ENCODE measurements around the gene FXN.
"Not testable (repeated sequence)": the region's sequence is repeated elsewhere in the genome, so short reads cannot be mapped to it uniquely, and the experiment has no call there.

Gene FXN

GRCh38 chr9:69071059-69071458 lies 35.5 kb downstream of the FXN start:
- no peak for DNase-seq

DNA sequence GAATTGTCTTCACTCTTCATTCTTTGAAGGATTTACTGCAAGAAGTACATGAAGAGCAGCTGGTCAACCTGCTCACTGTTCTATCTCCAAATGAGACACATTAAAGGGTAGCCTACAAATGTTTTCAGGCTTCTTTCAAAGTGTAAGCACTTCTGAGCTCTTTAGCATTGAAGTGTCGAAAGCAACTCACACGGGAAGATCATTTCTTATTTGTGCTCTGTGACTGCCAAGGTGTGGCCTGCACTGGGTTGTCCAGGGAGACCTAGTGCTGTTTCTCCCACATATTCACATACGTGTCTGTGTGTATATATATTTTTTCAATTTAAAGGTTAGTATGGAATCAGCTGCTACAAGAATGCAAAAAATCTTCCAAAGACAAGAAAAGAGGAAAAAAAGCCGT lies 37.6 kb downstream of the FXN start:
- no peak for DNase-seq

- DNase-seq = no peak
These were observed 39.2 kb downstream of the FXN start for GRCh38 chr9:69074801-69075200.

GRCh38 chr9:69076550-69076949 lies 41.0 kb downstream of the FXN start:
- DNase-seq = no peak

DNA sequence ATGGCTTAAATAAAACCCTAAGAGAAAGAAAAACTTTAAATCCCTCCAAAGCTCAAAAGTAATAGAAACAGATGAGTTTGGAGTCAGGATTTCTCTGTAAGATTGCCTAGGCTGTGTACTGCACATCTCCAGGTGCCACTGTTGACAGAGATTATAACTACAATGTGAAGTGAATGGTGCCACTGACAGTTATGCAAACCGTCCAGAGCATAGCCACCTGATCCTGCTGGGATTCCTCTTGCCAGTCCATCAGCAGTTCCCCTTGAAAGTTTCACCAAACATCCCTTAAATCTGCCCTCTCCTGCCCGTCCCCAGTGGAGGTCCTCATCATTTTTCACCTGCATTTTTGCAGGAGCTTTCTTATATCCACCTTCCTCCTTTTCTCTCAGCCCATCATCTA lies 42.5 kb downstream of the FXN start:
- no peak for DNase-seq

DNA sequence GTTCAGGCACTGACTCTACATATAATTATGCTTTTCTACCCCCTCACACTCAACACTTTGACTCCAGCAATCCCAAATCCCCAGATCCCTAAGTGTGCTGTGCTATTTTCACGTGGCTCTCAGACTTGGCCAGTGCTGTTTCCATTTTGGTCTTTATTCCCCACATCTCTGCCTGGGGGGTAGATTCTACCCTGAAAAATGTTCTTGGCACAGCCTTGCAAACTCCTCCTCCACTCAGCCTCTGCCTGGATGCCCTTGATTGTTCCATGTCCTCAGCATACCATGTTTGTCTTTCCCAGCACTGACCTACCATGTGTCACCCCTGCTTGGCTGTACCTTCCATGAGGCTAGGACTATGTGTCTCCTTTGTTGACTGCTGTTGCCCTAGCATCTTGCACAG lies 43.0 kb downstream of the FXN start:
- DNase-seq = no peak

DNA sequence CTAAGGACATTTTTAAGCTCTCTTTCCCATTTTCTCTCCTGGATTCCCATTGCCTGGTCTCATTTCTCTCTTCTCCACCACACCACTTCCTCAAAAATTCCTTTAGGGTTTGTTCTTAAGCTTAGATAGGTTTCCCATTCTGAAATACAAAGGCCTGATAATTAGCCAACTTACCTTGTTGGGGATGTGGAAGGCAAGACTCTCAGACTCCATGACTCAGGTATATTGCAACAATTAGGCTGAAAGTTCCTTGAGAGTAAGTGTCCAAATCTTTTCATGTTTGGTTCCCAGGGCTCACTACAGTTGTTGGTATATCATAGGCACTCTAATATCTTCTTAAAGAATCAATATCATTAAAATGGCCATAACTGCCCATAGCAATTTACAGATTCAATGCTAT lies 43.6 kb downstream of the FXN start:
- DNase-seq = no peak

DNA sequence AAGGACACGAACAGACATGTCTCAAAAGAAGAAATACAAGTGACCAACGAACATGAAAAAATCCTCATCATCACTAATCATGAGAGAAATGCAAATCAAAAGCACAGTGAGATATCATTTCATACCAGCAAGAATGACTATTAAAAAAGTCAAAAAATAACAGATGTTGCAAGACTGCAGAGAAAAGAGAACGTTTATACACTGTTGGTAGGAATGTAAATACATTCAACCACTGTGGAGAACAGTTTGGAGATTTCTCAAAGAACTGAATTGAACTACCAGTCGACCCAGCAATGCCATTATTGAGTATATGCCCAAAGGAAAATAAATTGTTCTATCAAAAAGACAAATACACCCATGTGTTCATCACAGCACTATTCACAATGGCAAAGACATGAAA lies 45.7 kb downstream of the FXN start:
- DNase-seq = no peak

DNA sequence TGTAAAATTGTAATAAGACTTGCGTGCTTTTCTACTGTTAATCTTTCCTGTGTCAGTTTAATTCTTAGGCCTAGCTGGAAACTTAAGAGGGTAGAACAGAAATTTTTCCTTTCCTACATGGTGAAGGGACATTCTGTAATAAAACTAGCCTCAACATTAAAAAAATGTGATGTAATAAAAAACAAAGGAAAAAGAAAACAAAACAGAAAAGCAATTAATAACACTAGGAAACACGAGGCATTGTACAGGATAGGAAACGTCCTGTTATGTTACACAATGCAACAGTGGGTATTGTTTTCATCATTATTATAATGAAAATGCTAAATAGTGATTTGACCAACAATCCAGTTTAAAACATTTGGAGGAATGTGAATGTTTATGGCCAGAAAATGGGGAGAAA lies 47.8 kb downstream of the FXN start:
- DNase-seq = no peak

DNA sequence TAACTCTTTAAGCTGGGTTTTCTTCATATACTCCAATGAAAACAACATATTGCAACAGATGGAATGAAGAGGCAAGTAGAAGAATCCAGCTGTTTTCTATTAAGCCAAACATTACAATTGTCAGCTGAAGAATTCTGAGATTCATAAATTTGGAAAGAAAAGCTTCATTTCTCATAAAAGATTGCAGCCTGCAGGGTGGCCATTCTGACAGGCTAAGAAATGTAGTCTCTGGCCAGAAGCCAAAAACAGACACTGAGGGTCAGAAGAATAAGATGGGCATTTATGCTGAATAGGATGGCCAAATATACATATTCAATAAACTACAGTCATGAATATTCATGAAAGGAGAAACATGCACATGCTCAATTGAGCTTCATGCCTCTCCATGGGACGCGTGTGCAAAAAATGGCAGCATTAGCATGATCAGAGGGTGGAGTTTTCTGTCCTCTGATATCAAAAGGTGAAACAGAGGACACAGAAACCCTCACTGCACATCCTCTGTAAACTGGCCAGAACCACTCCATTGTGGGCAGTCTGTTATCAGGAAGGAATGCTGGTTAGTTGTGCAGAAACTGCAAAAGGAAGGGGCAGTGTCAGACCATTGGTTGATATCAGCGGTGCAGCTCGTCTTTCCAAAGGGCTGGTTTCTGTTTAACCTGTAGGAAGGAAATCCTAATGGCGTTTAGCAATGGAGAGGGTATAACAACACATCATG lies 50.2 kb downstream of the FXN start:
- DNase-seq = no peak

DNA sequence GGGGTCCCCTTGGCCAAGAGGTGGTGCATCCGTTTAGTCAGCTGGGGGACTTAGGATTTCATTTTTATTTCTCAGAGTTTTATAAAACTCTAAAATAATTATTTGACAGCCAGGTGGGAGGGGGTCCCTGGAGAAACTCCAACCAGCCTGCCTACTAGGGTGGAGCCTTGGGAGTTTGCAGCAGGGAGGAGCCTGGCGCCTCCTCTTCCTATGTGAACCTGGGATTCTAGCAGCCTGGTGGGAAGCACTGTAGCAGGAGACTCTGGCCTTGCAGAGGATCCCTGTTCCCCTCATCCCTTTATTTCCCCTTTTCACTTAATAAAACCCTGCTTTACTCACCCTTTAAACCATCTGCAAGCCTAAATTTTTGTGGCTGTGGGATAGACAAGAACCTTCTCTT lies 50.8 kb downstream of the FXN start:
- no peak for DNase-seq

DNA sequence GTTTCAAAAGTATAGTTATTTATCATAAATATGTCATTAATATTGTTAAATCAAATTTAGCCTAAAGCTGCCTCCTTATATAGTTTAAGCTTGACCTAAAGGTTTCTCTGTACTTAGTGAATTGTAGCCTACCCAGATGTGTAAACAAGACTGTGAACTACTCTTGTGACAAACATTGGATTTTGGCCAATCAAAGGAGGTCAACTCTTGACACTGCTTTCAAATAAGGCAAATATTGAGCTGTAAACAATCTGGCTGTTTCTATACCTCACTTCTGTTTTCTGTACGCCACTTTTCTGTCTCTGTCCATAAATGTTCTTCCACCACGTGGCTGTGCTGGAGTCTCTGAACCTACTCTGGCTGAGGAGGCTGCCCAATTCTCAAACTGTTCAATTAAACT lies 51.2 kb downstream of the FXN start:
- no peak for DNase-seq

DNA sequence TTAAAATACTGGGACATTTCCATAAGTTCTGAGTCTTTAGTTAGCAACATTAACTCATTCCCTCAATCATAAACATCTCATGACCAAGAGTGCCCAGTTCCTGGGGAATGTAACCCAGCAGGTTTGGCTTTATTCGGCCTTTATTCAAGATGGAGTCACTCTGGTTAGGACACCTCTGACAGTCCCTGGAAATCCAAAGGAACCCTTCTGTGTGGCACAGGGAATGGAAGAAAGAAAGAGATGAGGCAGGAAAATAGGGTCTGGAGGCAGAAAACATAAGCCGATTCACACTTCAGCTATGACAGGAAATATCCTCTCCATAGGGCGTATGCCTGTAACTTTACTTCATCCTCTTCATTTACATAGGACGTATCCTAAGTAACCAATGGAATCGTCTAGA lies 53.5 kb downstream of the FXN start:
- no peak for DNase-seq

GRCh38 chr9:69089491-69089890 lies 53.9 kb downstream of the FXN start:
- DNase-seq = no peak

- no peak for DNase-seq
These were observed 54.7 kb downstream of the FXN start for GRCh38 chr9:69090140-69090750.

- no peak for DNase-seq
These were observed 55.4 kb downstream of the FXN start for GRCh38 chr9:69090946-69091345.

- DNase-seq = no peak
These were observed 58.0 kb downstream of the FXN start for GRCh38 chr9:69093471-69094103.

GRCh38 chr9:69094361-69095135 lies 59.0 kb downstream of the FXN start:
- not testable (repeated sequence) for DNase-seq

GRCh38 chr9:69097064-69097463 lies 61.5 kb downstream of the FXN start:
- DNase-seq = no peak

GRCh38 chr9:69097923-69098593 lies 62.5 kb downstream of the FXN start:
- DNase-seq = no peak

DNA sequence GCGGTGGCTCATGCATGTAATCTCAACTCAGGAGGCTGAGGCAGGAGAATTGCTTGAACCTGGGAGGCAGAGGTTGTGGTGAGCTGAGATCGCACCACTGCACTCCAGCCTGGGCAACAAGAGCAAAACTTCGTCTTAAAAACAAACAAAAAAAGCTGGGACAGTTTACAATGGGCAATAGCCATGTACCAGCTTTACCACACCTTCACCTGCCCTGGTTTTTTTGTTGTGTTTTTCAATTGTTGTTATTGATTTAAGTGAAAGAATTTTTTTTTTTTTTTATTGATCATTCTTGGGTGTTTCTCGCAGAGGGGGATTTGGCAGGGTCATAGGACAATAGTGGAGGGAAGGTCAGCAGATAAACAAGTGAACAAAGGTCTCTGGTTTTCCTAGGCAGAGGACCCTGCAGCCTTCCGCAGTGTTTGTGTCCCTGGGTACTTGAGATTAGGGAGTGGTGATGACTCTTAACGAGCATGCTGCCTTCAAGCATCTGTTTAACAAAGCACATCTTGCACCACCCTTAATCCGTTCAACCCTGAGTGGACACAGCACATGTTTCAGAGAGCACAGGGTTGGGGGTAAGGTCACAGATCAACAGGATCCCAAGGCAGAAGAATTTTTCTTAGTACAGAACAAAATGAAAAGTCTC lies 67.9 kb downstream of the FXN start:
- DNase-seq = not testable (repeated sequence)

- no peak for DNase-seq
These were observed 69.4 kb downstream of the FXN start for GRCh38 chr9:69104830-69105527.

Measured in hematopoietic multipotent progenitor cell treated with erythropoietin and hydrocortisone succinate and interleukin-3 and kit ligand, for 6 days (in vitro differentiated cells).